ENCODE results near the gene SMIM7. TPM values are rescaled to one million over a fixed set of nuclear protein-coding genes. Genes with fewer than 3 reads are reported as not detected.

SMIM7 gene
- total RNA-seq, 1 donor from 2014 or later = 75.3 TPM

DNA sequence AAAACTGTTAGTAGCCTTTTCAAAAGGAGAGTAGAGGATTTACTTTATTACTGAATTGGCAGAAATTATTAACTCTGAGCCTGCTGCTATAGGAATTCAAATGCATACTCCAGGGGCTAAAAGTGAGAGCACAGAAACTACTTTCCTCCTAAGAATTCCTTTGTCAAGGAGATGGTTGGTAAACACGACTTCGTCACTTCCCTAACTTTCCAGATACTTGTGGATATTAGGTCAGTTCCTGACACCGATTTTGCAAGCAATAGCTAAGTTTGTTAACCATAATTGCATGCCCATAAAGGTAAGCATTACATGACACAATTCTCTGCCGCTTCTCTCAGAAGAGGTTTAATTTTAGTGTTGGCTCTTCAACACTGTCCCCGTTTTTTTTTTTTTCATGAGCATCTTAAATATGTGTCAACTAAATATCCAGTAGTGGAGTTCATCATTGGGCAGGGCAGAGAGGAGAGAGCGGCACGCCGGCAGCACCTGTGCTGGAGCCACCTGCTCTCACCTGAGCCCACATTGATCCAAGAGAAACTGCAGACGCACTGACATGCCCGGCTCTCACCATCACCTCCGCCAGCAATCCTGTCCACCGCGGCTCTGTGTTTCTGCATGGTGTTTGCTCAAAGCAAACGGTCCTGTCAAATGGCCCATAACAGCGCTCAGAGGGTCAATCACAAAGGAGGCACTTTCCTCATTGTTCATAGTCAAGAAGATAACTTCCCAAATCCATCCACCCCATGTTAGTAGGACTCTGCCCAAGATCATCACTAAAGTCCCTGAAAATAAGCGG, 34.6 kb downstream of the SMIM7 start:
- TF ChIP-seq, protein P1, sequence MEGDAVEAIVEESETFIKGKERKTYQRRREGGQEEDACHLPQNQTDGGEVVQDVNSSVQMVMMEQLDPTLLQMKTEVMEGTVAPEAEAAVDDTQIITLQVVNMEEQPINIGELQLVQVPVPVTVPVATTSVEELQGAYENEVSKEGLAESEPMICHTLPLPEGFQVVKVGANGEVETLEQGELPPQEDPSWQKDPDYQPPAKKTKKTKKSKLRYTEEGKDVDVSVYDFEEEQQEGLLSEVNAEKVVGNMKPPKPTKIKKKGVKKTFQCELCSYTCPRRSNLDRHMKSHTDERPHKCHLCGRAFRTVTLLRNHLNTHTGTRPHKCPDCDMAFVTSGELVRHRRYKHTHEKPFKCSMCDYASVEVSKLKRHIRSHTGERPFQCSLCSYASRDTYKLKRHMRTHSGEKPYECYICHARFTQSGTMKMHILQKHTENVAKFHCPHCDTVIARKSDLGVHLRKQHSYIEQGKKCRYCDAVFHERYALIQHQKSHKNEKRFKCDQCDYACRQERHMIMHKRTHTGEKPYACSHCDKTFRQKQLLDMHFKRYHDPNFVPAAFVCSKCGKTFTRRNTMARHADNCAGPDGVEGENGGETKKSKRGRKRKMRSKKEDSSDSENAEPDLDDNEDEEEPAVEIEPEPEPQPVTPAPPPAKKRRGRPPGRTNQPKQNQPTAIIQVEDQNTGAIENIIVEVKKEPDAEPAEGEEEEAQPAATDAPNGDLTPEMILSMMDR (IDR thresholded peaks at IDR 0.05; ENCODE audit: insufficient read depth, low read length, severe bottlenecking) = no peak
- peaks cover 2% of the 10 kb centered on the region for H3K36me3 ChIP-seq (ENCODE audit: control insufficient read depth, insufficient read depth, low read length)
- FAIRE-seq (no peak), DNase-seq (ENCODE audit: low read depth) (peak; percentile 55)
- H3K27me3 ChIP-seq (ENCODE audit: control insufficient read depth, insufficient read depth, low read length) = no peaks in the 10 kb centered on the region
- no peak overlapping the region for H3K4me3 ChIP-seq (ENCODE audit: low read depth, low read length)

DNA sequence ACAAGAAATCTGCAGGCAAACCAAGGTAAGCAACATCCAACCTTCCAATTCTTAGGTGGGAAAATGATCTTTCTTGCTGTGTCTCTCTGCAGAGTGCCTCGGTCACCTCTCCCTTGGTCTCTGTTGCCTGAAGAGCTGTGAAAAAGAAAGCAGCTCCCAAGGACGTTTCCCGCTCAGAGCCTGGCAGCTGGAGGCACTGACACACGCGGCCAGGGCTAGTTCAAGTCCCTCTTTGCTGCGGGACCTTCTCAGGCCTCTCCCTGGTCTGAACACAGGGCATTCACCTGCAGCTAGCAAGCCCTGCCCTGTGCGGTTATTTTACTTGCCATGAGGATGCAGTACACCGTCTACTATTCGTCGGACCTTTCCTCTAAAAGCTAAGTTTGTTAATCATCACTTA, 35.7 kb downstream of the SMIM7 start:
- Histone ChIP-seq H3K36me3 (ENCODE audit: control insufficient read depth, insufficient read depth, low read length) (peaks cover 2% of the 10 kb centered on the region), H3K4me3 (ENCODE audit: low read depth, low read length) (no peak overlapping the region), H3K27me3 (ENCODE audit: control insufficient read depth, insufficient read depth, low read length) (no peaks in the 10 kb centered on the region)
- DNase-seq (ENCODE audit: low read depth) (no peak), FAIRE-seq (no peak)
- TF ChIP-seq, protein P1 (IDR thresholded peaks at IDR 0.05; ENCODE audit: insufficient read depth, low read length, severe bottlenecking) = no peak

- FAIRE-seq (no peak), DNase-seq (ENCODE audit: low read depth) (no peak)
- H3K4me3 ChIP-seq (ENCODE audit: low read depth, low read length) = no peak overlapping the region
- no peaks in the 10 kb centered on the region for H3K27me3 ChIP-seq (ENCODE audit: control insufficient read depth, insufficient read depth, low read length)
- TF ChIP-seq, protein P1 (IDR thresholded peaks at IDR 0.05; ENCODE audit: insufficient read depth, low read length, severe bottlenecking) = no peak
- H3K36me3 ChIP-seq (ENCODE audit: control insufficient read depth, insufficient read depth, low read length) = peaks cover 2% of the 10 kb centered on the region
Measured at GRCh38 chr19:16623576-16623975, 36.4 kb downstream of the SMIM7 start.

DNA sequence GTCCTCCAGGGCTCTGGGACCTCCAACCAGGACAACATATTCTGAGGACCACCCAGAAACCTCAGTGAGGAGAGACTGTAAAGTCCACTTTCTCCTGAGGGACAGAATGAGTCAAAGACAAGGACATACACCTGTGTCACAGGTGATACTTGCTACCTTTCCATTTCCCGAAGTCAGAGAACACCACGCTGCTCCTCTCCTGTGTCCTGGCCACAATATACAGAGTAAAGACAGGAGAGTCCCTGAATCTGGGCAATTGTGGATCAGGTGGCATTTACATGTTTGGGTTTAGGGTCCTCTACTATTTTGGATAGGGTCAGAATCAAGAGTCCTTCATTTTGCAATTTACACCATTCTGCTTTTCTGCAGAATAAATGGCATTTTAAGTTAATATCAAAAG, 36.9 kb downstream of the SMIM7 start:
- FAIRE-seq (no peak), DNase-seq (ENCODE audit: low read depth) (no peak)
- Histone ChIP-seq H3K36me3 (ENCODE audit: control insufficient read depth, insufficient read depth, low read length) (peaks cover 3% of the 10 kb centered on the region), H3K27me3 (ENCODE audit: control insufficient read depth, insufficient read depth, low read length) (no peaks in the 10 kb centered on the region), H3K4me3 (ENCODE audit: low read depth, low read length) (no peak overlapping the region)
- TF ChIP-seq, protein P1 (IDR thresholded peaks at IDR 0.05; ENCODE audit: insufficient read depth, low read length, severe bottlenecking) = no peak

GRCh38 chr19:16621165-16621800, 38.7 kb downstream of the SMIM7 start:
- TF ChIP-seq, protein P1 (IDR thresholded peaks at IDR 0.05; ENCODE audit: insufficient read depth, low read length, severe bottlenecking) = no peak
- FAIRE-seq = no peak
- DNase-seq (ENCODE audit: low read depth) = no peak
- Histone ChIP-seq H3K4me3 (ENCODE audit: low read depth, low read length) (no peak overlapping the region), H3K27me3 (ENCODE audit: control insufficient read depth, insufficient read depth, low read length) (no peaks in the 10 kb centered on the region), H3K36me3 (ENCODE audit: control insufficient read depth, insufficient read depth, low read length) (peaks cover 3% of the 10 kb centered on the region)

All from bronchial epithelial cell (primary cell).